Measurements from ENCODE around the gene RUNX1.

- TF ChIP-seq CTCF (IDR thresholded peaks at IDR 0.05) (no peak), TCF12 (IDR thresholded peaks at IDR 0.05) (no peak), REST (IDR thresholded peaks at IDR 0.05; ENCODE audit: low read depth, low read length) (no peak), NRF1 (IDR thresholded peaks at IDR 0.05; ENCODE audit: low read depth, low read length) (no peak), USF2 (IDR thresholded peaks at IDR 0.05; ENCODE audit: borderline replicate concordance, low read depth, low read length) (no peak), GABPA (IDR thresholded peaks at IDR 0.05; ENCODE audit: low read depth) (no peak)
These were observed 78.5 kb downstream of the RUNX1 start for GRCh38 chr21:34970566-34970965.
